Cerebellar cortex (tissue), 1 donor: ENCODE measurements around the gene CASZ1.

Experiments
- DNase-seq: peaks from one replicate; pipeline ENCODE4 v3.0.0-alpha.2; 2015; ENCODE audit warnings: low spot score

CASZ1 gene, protein sequence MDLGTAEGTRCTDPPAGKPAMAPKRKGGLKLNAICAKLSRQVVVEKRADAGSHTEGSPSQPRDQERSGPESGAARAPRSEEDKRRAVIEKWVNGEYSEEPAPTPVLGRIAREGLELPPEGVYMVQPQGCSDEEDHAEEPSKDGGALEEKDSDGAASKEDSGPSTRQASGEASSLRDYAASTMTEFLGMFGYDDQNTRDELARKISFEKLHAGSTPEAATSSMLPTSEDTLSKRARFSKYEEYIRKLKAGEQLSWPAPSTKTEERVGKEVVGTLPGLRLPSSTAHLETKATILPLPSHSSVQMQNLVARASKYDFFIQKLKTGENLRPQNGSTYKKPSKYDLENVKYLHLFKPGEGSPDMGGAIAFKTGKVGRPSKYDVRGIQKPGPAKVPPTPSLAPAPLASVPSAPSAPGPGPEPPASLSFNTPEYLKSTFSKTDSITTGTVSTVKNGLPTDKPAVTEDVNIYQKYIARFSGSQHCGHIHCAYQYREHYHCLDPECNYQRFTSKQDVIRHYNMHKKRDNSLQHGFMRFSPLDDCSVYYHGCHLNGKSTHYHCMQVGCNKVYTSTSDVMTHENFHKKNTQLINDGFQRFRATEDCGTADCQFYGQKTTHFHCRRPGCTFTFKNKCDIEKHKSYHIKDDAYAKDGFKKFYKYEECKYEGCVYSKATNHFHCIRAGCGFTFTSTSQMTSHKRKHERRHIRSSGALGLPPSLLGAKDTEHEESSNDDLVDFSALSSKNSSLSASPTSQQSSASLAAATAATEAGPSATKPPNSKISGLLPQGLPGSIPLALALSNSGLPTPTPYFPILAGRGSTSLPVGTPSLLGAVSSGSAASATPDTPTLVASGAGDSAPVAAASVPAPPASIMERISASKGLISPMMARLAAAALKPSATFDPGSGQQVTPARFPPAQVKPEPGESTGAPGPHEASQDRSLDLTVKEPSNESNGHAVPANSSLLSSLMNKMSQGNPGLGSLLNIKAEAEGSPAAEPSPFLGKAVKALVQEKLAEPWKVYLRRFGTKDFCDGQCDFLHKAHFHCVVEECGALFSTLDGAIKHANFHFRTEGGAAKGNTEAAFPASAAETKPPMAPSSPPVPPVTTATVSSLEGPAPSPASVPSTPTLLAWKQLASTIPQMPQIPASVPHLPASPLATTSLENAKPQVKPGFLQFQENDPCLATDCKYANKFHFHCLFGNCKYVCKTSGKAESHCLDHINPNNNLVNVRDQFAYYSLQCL (N-terminal part only)

GRCh38 chr1:10796029-10796944 lies at the start of gene CASZ1:
Gene CASZ1 (minus strand): TSS chr1:10796646. CDS start chr1:10693889, 102,757 bp downstream.
- DNase-seq = peak; percentile 69

- DNase-seq = no peak
Observed at GRCh38 chr1:10843697-10844096, 47.3 kb upstream of the CASZ1 start.

GRCh38 chr1:10841118-10841517 lies 44.7 kb upstream of the CASZ1 start:
- no peak for DNase-seq

GRCh38 chr1:10839188-10839770 lies 42.8 kb upstream of the CASZ1 start:
- no peak for DNase-seq

DNA sequence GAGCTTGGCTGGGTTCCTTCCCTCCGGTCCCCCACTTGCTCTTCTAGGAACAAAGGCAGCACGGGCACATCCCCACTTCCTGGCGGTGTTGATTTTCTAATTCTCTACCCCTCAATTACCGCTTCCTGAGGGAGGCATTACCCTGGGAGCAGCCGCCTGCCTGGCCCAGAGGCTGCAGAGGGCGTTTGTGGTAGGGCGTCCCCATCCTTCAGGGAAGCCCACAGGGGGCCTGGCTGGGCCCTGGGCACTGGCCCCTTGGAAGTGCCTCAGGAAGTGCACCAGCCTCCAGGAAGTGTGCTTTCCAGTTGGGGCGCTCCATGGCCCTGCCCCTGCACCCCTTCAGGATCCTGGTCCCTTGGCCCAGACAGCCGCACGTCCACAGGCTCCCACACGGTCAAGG lies 42.1 kb upstream of the CASZ1 start:
- DNase-seq = no peak

- no peak for DNase-seq
Observed at GRCh38 chr1:10836726-10837125, 40.3 kb upstream of the CASZ1 start.

DNA sequence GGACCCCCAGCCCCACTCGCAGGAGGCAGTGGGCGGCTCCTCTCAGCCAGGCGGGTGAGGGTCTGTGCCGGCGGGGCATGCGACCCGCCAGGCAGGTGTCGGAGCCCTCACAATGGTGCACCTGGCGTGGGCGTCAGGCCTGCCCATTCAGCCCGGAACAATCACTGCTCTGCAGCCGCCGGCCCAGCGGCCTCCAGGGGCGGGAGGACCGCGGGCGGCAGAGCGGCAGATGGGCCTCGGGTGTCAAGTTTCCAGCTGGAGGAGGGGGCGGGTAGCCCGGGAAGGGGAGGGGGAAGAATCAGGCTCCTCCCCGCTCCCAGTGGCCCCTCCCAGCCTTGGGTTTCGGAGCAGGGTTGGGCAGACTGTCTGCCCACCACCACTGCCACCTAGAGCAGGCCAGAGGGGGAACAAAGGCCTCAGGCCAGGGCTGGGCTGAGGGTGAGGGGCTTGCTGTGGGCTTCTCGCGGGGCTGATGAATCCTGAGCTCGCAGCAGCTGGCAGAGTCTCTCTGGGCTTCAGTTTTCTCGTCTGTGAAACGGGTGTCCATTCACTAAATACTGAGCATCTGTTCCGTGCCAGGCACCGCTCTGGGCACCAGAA lies 39.5 kb upstream of the CASZ1 start:
- no peak for DNase-seq

GRCh38 chr1:10835421-10835820 lies 39.0 kb upstream of the CASZ1 start:
- no peak for DNase-seq

GRCh38 chr1:10834770-10835412 lies 38.4 kb upstream of the CASZ1 start:
- DNase-seq = no peak

GRCh38 chr1:10833630-10834557 lies 37.4 kb upstream of the CASZ1 start:
- DNase-seq = no peak

DNA sequence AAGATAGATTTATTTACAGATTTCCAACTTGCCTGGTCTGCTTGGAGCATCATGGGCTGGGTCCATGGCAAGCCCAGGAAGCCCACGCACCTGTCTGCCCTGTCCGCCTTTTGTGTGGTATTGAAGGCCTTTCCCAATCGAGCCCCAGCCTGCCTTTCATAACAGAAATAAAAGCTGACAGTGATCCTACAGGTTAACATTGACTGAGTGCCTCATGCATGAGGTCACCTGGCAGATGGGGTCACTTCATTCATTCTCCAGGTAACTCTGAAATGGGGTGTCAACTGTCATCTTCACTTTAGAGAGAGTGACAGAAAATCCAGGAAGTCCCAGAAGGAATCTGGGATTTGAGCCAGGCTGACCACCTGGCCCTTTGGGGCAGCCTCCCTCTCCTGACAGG lies 36.3 kb upstream of the CASZ1 start:
- DNase-seq = no peak

DNA sequence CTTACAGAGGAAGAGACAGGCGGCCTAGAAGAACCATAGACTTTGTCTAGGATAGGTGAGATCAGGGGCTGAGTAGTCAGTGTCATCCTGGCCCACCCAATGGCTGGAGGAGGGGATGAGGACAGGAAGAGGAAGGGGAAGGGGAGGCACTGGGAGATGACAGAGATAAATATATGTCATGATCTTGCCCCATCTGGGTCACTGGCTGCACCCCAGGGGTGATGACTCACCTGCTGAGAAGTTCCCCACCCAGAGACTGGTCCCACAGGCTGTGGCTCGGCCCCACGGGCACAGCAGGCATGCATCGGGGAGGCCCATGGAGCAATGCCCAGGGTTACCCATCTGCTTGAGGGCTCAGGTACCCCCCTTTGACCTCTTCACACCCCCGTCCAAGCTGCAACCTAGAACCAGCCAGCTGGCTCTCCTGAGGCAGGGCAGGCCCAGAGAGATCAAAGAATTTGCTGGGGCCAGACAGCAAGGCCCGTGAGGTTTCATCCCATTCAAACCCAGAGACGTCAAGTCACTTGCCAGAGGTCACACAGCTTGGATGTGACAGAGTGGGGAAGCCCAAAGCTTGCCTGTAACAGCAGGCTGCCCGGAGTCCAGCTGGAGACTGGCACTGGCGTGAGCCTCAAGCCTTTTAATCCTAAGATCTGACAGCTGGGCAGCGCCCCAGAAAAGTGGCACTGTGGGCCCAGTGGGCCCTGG lies 34.7 kb upstream of the CASZ1 start:
- no peak for DNase-seq

GRCh38 chr1:10829965-10830515 lies 33.6 kb upstream of the CASZ1 start:
- no peak for DNase-seq

DNA sequence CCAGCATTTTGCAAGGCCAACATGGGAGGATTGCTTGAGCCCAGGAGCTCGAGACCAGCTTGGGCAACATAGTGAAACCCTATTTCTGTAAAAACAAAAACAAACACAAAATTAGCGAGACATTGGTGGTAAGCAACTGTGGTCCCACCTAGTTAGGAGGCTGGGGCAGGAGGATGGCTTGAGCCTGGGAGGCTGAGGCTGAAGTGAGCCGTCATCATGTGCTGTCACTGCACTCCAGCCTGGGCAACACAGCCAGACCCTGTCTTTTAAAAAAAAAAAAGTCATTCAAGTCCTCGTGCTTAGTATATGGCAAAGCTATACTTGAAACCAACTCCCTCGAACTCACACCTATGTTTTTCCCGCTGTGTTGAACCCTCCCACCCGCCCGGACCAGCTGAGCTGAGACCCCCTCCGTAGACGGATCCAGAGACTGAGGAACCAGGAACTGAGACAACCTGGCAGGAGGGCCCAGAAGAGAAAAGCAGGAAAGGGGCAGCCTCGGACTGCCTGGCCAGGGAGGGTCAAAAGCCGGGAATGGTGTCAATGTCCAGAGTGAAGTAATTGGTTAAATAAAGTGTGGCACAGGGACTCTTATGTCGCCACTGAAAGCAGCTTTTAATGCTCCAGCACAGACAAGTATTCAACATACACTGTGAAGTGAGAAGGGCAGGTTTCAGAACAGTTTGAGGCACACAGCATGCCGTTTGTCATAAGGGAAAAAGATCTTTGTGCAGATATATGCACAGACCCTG lies 32.8 kb upstream of the CASZ1 start:
- no peak for DNase-seq

DNA sequence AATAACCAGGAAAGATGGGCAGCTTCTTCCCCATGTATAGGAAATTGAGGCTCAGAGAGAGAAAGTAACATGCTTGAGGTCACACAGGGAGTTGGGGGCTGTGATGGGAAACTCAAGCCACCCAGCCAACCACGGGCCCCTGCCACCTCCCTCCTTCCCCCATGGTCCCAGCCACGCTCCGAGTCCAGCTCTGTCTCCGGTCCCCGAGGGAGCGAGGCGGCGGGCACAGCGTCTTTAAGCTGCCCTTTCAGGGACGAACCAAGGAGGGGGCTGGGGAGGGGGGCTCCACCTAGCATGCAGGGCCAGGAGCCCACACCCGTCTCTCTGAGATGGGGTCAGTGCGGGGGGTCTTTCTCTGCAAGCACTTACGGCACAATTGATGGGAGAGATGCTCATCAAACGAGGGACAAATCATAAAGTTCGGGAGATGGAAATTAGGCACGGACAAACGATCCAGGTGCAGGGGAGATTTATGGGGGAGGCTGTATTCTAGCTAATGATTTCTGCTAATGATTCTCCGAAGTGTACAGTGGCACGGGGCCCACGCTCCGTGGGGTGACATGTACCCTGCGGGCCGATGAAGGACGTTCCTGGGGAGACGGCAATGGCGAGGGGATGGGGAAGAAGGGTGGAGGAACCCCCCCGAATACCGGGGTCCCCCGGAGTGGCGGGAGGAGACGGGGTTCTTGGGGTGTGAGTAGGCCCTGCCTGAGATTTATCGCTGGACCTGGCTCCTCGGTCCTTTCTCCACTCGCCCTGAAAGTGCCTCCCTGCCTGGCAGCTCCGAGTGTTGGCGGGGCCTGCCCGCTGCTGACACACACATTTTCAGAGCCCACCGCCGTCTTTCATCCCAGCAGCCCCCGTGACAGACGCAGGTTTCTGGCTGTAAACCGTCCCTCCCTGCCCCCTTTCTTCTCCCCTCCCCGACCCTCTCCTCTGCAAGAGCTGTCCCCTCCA lies 31.2 kb upstream of the CASZ1 start:
- no peak for DNase-seq

DNA sequence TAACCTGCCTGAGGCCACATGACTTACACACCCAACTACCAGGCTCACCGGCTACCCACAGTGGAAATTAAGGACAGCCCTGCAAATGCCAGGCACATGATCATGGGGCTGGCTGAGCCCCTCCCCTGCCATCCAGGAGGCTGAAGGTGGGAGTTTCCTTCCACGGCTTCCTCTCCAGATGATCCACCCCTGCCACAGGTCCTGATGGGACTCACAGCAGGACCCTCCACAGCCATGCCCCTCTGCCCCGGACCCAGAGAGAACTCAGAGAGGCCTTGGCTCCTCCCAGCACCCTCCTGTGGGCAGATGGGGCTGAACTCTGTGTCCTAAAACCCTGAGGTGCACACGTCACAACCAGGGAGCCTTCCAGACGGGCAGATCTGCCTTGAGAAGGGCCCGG lies 29.1 kb upstream of the CASZ1 start:
- no peak for DNase-seq
